GM21528 (cell line): ENCODE data around the gene ZNF273.
"Not testable (repeated sequence)": the region's sequence is repeated elsewhere in the genome, so short reads cannot be mapped to it uniquely, and the experiment has no call there.

Experiments used
- ATAC-seq: cut with Tn5 transposase; IDR thresholded peaks from one replicate; pipeline ENCODE4 v1.9.1; 2021; ENCODE audit warnings: mild to moderate bottlenecking, moderate library complexity; ENCODE audit not compliant: unreplicated experiment, low FRiP score

Gene ZNF273

DNA sequence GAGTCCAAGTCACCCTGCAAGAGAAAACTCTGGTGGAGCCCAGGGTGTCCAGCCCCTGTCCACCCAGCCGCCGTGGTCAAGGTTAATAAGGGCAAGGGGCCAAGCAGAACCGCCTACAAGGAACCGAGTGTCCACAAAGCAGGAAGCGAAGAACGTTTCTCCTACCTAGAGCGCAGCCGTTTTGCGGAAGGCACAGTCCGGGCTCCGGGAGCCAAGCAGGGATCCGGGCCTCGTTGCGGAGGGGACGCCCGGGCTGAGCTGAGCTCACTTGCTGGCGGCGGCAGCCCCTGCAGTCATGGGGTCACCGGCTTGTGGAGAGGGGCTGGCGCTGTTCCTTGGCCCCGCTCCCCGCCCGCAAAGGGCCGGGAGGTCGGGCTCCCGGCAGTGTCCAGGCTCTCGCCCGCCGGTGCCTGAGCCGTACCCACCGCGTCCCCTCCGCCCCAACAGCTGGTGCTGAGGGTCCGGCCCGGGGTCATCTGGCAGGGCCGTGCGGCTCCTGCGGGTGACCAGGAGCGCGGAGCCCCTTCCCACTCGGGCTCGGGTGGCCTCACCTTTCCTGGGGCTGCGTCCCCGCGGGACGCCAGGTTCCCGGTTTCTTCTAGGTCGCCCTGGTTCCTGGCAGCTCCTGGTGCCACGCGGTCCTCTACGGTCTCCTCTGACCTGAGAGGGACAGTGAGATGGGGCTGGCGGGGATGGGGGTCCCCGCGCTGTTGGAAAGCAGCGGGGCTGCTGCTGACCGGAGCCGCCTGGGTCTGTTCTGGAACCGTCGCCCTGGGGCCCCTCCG is 14.0 kb upstream of the ZNF273 start:
- no peak for ATAC-seq

DNA sequence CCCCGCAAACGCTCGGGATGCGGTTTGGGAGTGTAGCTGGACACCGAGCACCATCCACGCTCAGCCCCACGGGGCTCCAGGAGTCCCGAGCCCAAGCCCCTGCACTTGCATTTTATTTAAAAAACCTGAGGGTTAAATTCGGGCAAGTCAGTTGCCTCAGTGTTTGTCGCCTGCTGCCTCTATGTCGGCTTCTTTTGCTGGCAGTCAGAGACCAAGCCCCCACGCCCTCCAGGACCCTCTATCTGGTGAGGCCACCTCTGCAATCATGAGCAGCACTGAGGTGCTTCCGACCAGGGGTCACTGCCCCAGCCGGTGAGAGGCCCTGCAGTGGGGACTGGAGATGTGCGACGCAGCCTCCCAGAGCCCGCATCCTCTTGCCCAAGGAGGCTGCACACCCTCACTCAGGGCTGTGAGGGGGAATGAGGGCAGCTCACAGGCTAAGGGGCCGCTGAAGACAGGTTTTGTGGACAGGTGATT is 13.3 kb upstream of the ZNF273 start:
- ATAC-seq, result no peak

DNA sequence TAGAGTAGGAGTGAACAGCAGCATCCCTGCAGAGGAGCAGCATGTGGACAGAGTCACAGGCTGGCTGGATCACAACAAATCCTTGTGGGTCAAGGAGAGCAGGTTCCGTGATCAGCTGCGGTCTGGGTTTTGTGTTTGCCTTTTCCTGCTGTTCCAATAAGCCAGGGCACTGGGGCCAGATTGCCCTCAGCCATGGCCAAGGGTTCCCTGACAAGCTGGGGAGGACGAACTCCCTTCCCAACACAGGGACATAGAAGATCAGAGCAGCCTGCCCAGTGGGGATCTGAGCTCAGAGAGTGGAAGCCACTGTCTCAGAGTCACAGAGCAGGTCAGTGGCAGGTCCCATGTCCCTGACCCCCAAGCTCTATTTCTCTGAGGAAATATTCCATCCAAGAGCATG is 12.8 kb upstream of the ZNF273 start:
- ATAC-seq, result not testable (repeated sequence)

DNA sequence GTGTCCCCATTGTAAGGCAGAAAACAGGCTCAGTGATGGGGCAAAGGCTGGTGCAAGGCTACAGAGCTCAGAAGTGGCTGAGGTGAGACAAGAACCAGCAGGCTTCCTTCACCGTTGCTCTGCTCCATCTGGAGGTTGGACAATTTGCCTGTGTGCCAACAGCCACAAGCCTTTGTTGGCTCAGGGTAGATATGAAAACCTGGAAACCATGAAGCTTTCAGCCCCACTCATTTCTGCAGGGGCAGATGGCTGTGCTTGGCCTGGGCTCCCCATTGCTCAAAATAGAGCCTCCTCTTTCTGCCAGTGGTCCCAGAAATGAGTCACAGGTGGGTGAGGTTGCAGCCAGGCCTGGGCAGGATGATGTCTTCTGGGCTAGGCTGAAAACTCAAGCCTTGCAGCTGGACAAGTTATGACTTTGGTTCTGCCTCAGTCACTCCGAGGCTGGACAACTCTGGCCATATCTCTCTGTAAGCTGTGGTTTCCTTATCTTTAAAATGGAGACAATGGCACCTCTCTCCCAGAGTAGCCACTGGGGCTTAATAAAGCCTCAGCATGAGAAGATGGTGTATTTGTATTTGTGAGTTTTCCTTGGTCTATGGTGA is 12.2 kb upstream of the ZNF273 start:
- ATAC-seq, result no peak

DNA sequence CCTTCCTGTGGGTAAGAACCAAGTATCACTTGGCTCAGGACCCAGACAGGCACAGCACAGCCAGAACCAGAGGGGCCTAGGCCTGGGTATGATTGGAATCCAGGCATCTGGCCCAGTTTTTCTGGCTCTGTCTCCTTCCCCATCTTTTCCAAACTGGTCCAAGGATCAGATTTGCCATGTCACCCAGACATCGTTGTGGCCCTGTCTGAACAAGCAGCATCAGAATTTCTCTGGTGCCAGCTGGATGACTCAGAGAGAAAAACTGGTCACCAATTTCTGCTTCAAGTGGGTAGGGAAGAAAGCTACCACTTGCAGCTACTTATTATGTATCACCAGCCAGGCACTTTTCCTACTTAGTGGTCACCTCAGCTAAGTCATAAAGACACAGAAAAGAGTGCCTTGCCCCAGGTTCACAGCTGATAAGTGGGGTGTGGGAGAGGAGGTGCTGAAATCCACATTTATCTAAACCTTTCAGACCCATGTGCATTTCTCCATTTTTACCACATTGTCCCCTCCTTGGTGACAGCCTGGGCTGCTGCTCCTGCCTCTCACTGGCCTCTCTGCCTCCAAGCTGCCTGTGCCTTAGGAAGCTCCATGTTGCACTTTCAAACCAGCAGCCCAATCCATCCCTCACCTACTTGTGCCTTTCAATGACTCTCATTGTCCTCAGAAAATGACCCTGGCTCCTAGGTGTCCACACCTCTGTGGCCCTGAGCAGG is 11.6 kb upstream of the ZNF273 start:
- ATAC-seq, result not testable (repeated sequence)

DNA sequence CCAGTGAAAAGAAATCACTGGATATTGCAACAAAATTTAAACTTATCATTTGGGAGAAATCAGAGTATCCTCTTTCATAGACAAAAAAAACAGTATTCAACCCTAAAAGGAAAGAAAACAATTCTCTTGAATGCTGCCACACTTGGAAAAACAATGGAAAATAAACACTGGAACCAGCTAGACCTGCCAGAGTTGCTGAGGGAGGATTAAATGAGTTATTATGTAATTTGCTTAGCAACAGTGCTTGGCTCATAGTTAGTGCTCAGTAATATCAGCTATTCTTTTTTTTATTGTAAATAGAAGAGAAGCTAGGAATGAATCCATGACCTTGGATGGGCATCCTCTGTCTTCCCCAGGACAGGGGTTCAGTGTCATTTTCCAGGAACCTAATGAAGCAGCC is 11.0 kb upstream of the ZNF273 start:
- ATAC-seq, result no peak

DNA sequence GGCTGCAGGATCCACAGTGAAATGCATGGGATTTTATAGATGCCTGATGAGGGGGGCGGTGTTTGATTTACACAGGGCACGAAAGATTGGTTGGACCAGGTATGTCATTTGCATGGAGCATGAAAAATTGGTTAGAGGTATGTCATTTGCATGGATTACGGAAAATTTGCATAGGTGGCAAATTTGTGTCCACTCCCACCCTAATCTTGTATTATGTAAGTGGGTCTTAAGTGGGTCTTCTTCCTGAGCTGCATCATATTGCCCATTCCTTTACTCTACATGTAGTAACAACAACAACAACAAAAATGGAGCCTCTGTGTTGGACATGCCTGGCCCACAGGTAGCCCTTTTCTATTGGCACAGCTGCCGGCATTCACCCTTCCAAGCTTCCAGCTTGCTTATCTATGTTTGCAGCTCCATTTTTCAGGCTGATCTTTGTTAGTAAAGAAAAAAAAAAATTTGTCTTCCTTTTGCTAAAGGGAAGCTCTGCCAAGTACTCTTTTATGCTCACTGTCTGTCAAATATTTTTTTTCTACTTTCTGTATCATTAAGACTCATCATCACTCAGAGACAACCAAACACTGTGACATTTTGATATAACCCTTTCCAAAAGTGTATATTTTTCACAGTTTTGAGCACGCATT is 10.3 kb upstream of the ZNF273 start:
- ATAC-seq, result no peak

DNA sequence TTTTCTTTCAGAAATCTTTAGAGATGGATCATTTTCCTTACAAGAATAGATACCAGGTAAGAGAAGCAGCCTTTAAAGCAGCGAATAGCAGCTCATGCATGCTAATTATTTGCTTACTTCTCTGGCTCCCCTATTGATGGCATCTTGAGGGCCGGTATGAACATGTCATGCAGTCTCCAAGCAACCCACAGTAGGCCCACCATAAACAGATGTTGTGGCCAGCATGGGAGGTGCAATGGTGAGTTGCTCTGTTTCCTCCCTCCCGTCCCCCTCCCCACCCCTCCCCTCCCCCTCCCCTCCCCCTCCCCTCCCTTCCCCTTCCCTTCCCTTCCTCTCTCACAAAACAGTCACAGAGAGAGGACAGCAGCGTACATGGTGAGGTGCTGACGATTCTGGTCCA is 9.7 kb upstream of the ZNF273 start:
- no peak for ATAC-seq

DNA sequence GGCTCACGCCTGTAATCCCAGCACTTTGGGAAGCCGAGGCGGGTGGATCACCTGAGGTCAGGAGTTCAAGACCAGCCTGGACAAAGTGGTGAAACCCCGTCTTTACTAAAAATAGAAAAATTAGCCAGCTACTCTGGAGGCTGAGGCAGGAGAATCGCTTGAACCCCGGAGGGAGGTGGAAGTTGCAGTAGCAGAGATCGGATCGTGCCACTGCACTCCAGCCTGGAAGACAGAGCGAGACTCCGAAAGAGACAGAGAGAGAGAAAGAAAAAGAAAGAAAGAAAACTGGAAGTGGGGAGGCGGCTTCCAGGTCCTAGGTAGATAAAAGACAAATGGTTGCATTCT is 640 bp upstream of the ZNF273 start:
- not testable (repeated sequence) for ATAC-seq

DNA sequence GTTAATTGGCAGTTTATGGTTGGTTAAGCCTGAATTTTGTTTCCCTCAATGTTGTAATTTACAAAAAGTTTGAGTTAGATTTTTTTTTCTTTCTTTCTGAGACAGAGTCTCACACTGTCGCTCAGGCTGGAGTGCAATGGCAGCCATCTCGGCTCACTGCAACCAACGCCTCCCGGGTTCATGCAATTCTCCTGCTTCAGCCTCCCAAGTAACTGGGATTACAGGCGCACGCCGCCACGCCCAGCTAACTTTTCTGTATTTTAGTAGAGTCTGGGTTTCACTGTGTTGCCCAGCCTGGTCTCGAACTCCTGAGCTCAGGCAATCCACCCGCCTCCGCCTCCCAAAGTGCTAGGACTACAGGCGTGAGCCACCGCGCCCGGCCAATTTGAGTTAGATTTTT is 935 bp downstream of the ZNF273 start:
- ATAC-seq, result no peak

DNA sequence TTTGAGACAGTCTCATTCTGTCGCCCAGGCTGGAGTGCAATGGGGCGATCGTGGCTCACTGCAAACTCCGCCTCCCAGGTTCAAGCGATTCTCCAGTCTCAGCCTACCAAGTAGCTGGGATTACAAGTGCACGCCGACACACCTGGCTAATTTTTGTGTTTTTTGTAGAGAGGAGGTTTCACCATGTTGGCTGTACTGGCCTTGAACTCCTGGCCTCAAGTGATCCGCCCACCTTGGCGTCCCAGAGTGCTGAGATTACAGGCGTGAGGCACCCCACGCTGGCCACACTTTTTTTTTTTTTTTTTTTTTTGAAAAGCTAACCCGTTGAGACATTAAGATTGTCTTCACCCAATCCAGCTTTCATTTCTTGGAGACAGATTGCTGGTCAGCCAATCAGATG is 2.1 kb downstream of the ZNF273 start:
- ATAC-seq, result no peak

DNA sequence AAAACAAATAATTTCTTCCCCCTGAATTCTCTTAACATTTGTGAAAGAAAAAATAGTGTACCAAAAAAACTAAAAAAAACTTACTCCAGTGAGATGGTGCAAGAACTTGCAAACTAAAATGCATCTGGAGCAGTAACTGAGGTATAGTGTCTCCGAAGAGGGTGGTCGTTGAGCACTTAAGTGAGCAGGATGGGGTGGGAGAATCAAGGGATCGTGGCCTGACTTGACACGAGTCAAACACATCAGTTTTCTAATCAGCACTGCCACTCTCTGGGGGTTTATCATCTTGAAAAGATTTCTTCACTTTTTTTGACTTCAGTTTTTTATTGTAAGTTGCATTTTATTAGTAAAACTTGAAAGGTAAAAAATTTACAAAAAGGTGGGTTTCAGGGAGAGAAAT is 2.5 kb downstream of the ZNF273 start:
- no peak for ATAC-seq

DNA sequence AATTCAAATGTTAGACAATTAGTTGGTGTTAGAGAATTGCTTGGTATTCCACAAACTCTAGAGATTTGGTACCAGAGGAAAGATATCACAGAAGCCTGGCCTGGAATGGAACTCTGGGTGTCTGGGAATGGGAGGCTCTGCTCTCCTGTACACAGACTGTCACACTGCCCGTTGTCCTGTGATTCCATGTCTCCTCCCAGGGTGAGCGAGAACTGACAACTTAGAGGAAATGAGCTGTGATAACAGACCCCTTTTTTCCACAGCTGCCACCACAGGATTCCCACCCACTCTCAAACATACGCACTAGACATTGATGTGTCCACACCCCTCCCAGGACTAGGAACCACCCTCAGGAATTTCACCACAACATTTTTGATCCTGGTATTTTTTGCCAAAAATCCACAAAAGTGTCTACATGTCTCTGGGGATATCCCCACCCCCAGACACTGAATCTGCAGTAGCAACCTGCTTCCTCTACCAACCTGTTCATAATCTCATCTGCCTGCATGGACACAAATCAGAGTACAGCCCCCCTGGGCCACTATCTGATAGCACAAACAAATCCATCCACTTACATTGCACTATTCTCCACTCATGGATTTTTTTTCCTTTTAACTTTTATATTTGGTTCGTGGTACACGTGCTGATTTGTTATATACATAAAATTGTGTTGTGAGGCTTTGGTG is 4.7 kb downstream of the ZNF273 start:
- ATAC-seq, result no peak

DNA sequence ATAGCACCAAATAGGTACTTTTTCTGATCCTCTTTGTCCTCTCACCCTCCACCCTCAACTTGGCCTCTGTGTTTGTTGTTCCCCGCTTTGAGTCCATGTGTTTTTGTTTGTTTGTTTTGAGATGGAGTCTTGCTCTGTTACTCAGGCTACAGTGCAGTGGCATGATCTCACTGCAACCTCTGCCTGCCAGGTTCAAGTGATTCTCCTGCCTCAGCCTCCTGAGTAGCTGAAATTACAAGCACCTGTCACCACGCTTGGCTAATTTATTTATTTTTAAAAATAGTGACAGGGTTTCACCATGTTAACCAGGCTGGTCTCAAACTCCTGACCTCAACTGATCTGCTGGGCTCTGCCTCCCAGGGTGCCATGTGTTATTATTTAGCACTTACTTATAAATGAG is 5.3 kb downstream of the ZNF273 start:
- ATAC-seq, result no peak

DNA sequence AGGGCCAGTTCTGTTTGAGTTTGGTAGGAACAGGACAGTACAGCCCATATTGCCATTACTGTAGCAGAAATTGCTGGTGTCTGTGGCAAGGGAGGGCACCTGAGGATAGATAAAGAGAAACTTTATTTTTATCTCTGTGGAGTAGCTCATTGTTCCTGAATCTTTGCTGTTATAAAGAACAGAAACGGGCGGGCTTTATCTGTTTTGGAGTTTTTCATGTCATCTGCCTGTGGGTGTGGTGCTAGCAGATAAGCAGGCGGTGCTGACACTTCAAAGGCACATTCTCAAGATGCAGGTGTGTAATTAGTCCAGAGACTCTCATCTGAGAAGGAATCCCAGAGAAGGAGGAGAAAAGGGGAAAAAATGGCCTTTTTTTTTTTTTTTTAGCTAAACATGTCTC is 11.5 kb downstream of the ZNF273 start:
- ATAC-seq, result no peak

DNA sequence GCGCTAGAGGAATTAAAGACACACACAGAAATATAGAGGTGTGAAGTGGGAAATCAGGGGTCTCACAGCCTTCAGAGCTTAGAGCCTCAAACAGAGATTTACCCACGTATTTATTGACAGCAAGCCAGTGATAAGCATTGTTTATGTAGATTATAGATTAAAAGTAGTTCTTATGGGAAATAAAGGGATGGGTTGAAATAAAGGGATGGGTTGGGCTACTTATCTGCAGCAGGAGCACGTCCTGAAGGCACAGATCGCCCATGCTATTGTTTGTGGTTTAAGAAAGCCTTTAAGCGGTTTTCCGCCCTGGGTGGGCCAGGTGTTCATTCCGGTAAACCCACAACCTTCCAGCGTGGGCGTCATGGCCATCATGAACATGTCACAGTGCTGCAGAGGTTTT is 12.2 kb downstream of the ZNF273 start:
- ATAC-seq, result not testable (repeated sequence)

DNA sequence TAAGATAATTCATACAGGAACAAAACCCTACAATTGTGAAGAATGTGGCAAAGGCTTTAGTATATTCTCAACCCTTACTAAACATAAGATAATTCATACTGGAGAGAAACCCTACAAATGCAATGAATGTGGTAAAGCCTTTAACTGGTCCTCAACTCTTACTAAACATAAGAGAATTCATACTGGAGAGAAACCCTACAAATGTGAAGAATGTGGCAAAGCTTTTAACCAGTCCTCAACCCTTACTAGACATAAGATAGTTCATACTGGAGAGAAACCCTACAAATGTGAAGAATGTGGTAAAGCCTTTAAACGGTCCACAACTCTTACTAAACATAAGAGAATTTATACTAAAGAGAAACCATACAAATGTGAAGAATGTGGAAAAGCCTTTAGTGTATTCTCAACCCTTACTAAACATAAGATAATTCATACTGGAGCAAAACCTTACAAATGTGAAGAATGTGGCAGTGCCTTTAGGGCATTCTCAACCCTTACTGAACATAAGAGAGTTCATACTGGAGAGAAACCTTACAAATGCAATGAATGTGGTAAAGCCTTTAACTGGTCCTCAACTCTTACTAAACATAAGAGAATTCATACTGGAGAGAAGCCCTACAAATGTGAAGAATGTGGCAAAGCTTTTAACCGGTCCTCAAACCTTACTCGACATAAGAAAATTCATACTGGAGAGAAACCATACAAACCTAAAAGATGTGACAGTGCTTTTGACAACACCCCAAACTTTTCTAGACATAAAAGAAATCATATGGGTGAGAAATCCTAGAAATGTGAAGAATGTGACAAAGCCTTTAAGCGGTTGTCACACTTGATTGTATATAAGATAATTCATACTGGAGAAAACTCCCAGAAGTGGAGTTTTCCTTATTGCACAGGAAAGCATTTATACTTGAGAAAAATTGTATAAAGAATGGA is 25.4 kb downstream of the ZNF273 start:
- ATAC-seq, result not testable (repeated sequence)

DNA sequence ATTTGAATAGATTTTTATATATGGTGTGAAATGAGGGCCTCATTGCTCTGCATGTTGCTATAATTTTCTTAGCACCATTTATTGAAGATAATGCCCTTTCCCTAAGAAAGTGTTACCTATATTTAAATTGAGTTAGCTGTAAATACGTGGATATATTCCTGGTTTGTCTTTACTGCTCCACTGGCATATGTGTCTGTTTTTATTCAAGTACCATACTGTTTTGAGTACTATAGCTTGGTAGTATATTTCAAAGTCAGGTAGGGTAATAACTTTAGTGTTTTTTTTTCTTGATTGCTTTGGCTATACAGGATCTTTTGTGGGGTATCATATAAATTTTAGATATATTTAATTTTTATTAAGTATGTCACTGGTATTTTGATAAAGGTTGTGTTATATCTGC is 31.4 kb downstream of the ZNF273 start:
- ATAC-seq, result no peak

DNA sequence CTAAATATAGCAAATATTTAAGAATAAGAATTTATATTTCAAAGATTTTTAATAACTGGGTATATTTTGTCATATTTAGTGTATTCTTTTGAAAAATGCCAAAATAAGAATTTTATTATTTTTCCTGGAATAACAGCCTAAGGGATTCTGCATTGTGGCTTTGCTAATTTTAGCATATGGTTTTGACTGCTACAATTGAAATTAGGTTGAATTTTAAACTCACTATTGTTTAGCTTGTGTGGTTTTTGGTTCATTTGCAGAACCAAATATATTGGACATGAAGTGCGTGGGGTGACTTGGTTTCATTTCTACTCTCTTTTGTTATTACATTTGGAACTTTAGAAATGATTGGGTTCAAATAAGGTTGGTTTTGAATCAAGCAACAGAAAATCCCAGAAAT is 35.5 kb downstream of the ZNF273 start:
- ATAC-seq, result no peak

DNA sequence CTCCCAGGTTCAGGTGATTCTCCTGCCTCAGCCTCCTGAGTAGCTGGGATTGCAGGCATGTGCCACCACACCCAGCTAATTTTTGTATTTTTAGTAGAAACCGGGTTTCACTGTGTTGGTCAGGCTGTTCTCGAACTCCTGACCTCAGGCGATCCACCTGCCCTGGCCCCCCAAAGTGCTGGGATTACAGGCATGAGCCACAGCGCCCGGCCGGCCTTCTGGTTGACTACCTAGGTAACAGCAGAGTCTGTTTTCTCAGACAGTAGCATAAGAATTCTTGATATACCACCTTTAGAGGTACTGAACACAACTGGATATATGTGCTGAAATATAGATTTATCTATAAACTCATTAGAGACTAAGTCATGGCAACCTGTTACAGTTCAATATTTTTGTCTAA is 36.9 kb downstream of the ZNF273 start:
- not testable (repeated sequence) for ATAC-seq
